ENCODE measurements around the gene TGIF2. TPM values are rescaled to one million over a fixed set of nuclear protein-coding genes. Genes with fewer than 3 reads are reported as not detected.
"Not testable (repeated sequence)": the region's sequence is repeated elsewhere in the genome, so short reads cannot be mapped to it uniquely, and the experiment has no call there.

Gene TGIF2
- total RNA-seq, 2 donors from 2014 or later, result 33.4 to 39.0 TPM

GRCh38 chr20:36633285-36633772 lies 59.9 kb downstream of the TGIF2 start:
- no peaks in the 10 kb centered on the region for H3K9me3 Mint-ChIP-seq
- no peak overlapping the region for H3K27ac ChIP-seq (ENCODE audit: low read depth, low read length)
- H3K4me3 ChIP-seq (ENCODE audit: low read length), result no peak overlapping the region
- no peaks in the 10 kb centered on the region for H3K4me1 ChIP-seq (ENCODE audit: control insufficient read depth, insufficient read depth, low read length)
- DNase-seq, result no peak
- 89 to 100% methylated on average over 5 to 9 of the region's 9 CpGs for WGBS, 2 experiments (ENCODE audit: insufficient coverage in 1 of 2, insufficient read length in 1 of 2)
- H3K36me3 ChIP-seq (ENCODE audit: control insufficient read depth, insufficient read depth, low read length), result no peaks in the 10 kb centered on the region
- no peak overlapping the region for H3K4me3 Mint-ChIP-seq
- no peaks in the 10 kb centered on the region for H3K9me3 ChIP-seq (ENCODE audit: control insufficient read depth, low read length)
- peaks cover 4% of the 10 kb centered on the region for H3K4me1 Mint-ChIP-seq
- H3K27me3 ChIP-seq (ENCODE audit: control insufficient read depth, insufficient read depth, low read length, poor library complexity, severe bottlenecking), result no peaks in the 10 kb centered on the region
- no peaks in the 10 kb centered on the region for H3K36me3 Mint-ChIP-seq (ENCODE audit: low read depth)
- no peak overlapping the region for H3K9ac ChIP-seq (ENCODE audit: extremely low read depth, low read length, poor library complexity, severe bottlenecking)
- TF ChIP-seq CTCF (conservative IDR thresholded peaks at IDR 0.05), result no peak
- H3K27me3 Mint-ChIP-seq (ENCODE audit: insufficient read depth), result no peaks in the 10 kb centered on the region
- no peak overlapping the region for H3K27ac Mint-ChIP-seq

- Mint-ChIP-seq H3K27ac (no peak overlapping the region), H3K27me3 (ENCODE audit: insufficient read depth) (no peaks in the 10 kb centered on the region), H3K36me3 (ENCODE audit: low read depth) (no peaks in the 10 kb centered on the region), H3K9me3 (no peaks in the 10 kb centered on the region), H3K4me3 (no peak overlapping the region), H3K4me1 (peaks cover 4% of the 10 kb centered on the region)
- no peak for DNase-seq
- no peak overlapping the region for H3K27ac ChIP-seq (ENCODE audit: low read depth, low read length)
- H3K27me3 ChIP-seq (ENCODE audit: control insufficient read depth, insufficient read depth, low read length, poor library complexity, severe bottlenecking), result no peaks in the 10 kb centered on the region
- no peak for TF ChIP-seq CTCF (conservative IDR thresholded peaks at IDR 0.05)
- H3K4me3 ChIP-seq (ENCODE audit: low read length), result no peak overlapping the region
- no peaks in the 10 kb centered on the region for H3K9me3 ChIP-seq (ENCODE audit: control insufficient read depth, low read length)
- 89 to 93% methylated on average over 11 of the region's 11 CpGs for WGBS, 2 experiments (ENCODE audit: insufficient coverage in 1 of 2, insufficient read length in 1 of 2)
- no peaks in the 10 kb centered on the region for H3K4me1 ChIP-seq (ENCODE audit: control insufficient read depth, insufficient read depth, low read length)
- no peaks in the 10 kb centered on the region for H3K36me3 ChIP-seq (ENCODE audit: control insufficient read depth, insufficient read depth, low read length)
- no peak overlapping the region for H3K9ac ChIP-seq (ENCODE audit: extremely low read depth, low read length, poor library complexity, severe bottlenecking)
These were observed 60.9 kb downstream of the TGIF2 start for GRCh38 chr20:36634342-36634741.

- 95% methylated on average over 8 to 12 of the region's 12 CpGs for WGBS, 2 experiments (ENCODE audit: insufficient coverage in 1 of 2, insufficient read length in 1 of 2)
- not testable (repeated sequence) for H3K9ac ChIP-seq (ENCODE audit: extremely low read depth, low read length, poor library complexity, severe bottlenecking); H3K27ac Mint-ChIP-seq; DNase-seq; H3K36me3 Mint-ChIP-seq (ENCODE audit: low read depth); H3K9me3 ChIP-seq (ENCODE audit: control insufficient read depth, low read length); H3K4me1 ChIP-seq (ENCODE audit: control insufficient read depth, insufficient read depth, low read length); H3K4me3 Mint-ChIP-seq; H3K27me3 Mint-ChIP-seq (ENCODE audit: insufficient read depth); H3K4me3 ChIP-seq (ENCODE audit: low read length); H3K36me3 ChIP-seq (ENCODE audit: control insufficient read depth, insufficient read depth, low read length); H3K27me3 ChIP-seq (ENCODE audit: control insufficient read depth, insufficient read depth, low read length, poor library complexity, severe bottlenecking); H3K9me3 Mint-ChIP-seq; H3K27ac ChIP-seq (ENCODE audit: low read depth, low read length)
- peaks cover 13% of the 10 kb centered on the region for H3K4me1 Mint-ChIP-seq
These were observed 65.5 kb downstream of the TGIF2 start for GRCh38 chr20:36638876-36639400.

- Mint-ChIP-seq H3K4me1 (peaks cover 34% of the 10 kb centered on the region), H3K27ac (peak overlapping the region; percentile 37), H3K9me3 (no peaks in the 10 kb centered on the region)
These were observed 68.1 kb downstream of the TGIF2 start for GRCh38 chr20:36641506-36641843.

More at GRCh38 chr20:36641506-36641843, 68.1 kb downstream of the TGIF2 start:
- WGBS, 2 experiments (ENCODE audit: insufficient coverage in 1 of 2, insufficient read length in 1 of 2), result 90 to 93% methylated on average over 2 to 3 of the region's 3 CpGs
- Mint-ChIP-seq H3K4me3 (no peak overlapping the region), H3K27me3 (ENCODE audit: insufficient read depth) (no peaks in the 10 kb centered on the region), H3K36me3 (ENCODE audit: low read depth) (no peaks in the 10 kb centered on the region)
- Histone ChIP-seq H3K27ac (ENCODE audit: low read depth, low read length) (no peak overlapping the region), H3K36me3 (ENCODE audit: control insufficient read depth, insufficient read depth, low read length) (no peaks in the 10 kb centered on the region), H3K9ac (ENCODE audit: extremely low read depth, low read length, poor library complexity, severe bottlenecking) (no peak overlapping the region), H3K4me1 (ENCODE audit: control insufficient read depth, insufficient read depth, low read length) (peaks cover 4% of the 10 kb centered on the region), H3K4me3 (ENCODE audit: low read length) (no peak overlapping the region), H3K9me3 (ENCODE audit: control insufficient read depth, low read length) (no peaks in the 10 kb centered on the region), H3K27me3 (ENCODE audit: control insufficient read depth, insufficient read depth, low read length, poor library complexity, severe bottlenecking) (no peaks in the 10 kb centered on the region)
- no peak for TF ChIP-seq CTCF (conservative IDR thresholded peaks at IDR 0.05)
- no peak for DNase-seq

Data from endodermal cell (in vitro differentiated cells).